HG03442 (cell line): ENCODE data around the gene RFC4.
A peak's percentile ranks its signal among the peaks of the same experiment; 100 is the strongest.
"Not testable (repeated sequence)": the region's sequence is repeated elsewhere in the genome, so short reads cannot be mapped to it uniquely, and the experiment has no call there.

ENCODE experiments used
- ATAC-seq: cut with Tn5 transposase; IDR thresholded peaks from one replicate; pipeline ENCODE4 v1.9.1; 2021; ENCODE audit warnings: mild to moderate bottlenecking, moderate library complexity; ENCODE audit not compliant: unreplicated experiment

The RFC4 gene, protein sequence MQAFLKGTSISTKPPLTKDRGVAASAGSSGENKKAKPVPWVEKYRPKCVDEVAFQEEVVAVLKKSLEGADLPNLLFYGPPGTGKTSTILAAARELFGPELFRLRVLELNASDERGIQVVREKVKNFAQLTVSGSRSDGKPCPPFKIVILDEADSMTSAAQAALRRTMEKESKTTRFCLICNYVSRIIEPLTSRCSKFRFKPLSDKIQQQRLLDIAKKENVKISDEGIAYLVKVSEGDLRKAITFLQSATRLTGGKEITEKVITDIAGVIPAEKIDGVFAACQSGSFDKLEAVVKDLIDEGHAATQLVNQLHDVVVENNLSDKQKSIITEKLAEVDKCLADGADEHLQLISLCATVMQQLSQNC

GRCh38 chr3:186806089-186807055, at the start of gene RFC4:
Gene RFC4, minus strand, starts transcription at chr3:186806482. Its CDS starts 1,769 bp downstream, at chr3:186804713.
- peak; percentile 88 for ATAC-seq

DNA sequence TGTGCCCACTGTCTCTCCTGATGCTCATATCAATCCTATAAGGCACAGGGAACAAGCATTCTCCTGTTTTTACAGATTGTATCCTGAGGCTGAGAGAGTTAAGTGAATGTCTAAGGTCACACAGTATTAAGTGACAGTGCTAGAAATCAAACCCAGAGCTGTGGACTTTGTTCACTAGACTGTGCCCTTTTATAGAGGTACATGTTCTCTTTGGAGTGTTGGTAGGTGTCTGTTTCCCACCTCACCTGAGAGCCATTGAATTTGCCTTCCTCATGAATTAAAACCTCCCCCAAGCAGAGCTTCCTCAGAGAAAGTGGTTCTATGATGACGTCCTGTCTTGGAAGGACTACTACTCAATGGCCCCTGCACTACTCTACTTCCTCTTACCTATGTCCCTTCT, 48.7 kb upstream of the RFC4 start:
- ATAC-seq, result no peak

- no peak for ATAC-seq
Measured at GRCh38 chr3:186854146-186854545, 47.9 kb upstream of the RFC4 start.

DNA sequence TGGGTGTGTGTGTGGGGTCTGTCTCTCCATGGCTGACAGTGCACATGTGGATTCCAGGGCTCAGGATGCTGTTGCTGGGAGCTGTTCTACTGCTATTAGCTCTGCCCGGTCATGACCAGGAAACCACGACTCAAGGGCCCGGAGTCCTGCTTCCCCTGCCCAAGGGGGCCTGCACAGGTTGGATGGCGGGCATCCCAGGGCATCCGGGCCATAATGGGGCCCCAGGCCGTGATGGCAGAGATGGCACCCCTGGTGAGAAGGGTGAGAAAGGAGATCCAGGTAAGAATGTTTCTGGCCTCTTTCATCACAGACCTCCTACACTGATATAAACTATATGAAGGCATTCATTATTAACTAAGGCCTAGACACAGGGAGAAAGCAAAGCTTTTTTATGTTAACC, 46.7 kb upstream of the RFC4 start:
- ATAC-seq, result no peak

- not testable (repeated sequence) for ATAC-seq
Measured at GRCh38 chr3:186851835-186852234, 45.6 kb upstream of the RFC4 start.

DNA sequence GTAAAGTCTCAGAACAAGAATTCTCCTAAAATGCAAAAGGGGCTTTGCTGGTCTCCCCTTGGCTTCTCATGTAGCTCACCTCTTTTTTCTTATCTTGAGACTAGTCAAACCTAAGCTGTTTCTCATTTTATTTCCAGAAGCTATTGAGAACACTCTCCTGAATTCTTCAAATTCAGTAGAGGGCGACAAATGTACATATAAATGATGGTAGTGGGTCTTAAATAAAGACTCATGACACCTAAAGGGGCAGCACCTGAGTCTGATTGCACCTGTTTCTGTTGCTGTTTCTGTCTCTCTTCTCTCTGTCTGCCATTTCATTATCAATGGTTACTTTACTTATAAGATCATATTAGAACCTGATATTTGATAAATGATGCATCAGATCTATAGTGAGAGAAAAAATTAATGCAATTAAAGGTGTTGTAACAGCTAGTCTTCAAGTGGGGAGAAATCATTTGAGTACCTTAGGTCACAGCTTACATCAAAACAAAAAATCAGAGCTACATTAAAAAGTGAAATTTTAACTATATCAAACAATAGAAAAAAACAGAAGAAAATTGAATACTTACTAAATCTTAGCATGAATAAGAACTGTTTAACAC, 43.2 kb upstream of the RFC4 start:
- ATAC-seq, result peak; percentile 52

DNA sequence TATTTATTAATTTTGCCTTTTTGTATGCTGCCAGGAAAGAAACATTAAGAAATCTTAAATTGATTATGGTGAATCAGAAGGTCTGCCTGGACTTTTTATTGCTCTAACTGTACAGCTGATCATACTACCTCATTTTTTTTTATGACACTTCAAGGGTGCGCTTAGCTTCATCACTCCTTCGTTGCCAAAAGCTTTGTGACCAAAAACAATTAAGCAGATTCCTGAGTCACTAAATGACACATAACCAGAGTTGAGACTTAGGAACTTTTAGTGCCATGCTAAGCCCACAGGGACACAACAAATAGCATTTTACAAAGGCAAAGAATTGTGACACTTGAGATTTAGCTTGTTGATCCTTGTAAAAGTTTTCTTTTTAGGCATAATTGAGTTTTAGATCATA, 41.2 kb upstream of the RFC4 start:
- ATAC-seq, result no peak

- no peak for ATAC-seq
Measured at GRCh38 chr3:186845756-186846155, 39.5 kb upstream of the RFC4 start.

DNA sequence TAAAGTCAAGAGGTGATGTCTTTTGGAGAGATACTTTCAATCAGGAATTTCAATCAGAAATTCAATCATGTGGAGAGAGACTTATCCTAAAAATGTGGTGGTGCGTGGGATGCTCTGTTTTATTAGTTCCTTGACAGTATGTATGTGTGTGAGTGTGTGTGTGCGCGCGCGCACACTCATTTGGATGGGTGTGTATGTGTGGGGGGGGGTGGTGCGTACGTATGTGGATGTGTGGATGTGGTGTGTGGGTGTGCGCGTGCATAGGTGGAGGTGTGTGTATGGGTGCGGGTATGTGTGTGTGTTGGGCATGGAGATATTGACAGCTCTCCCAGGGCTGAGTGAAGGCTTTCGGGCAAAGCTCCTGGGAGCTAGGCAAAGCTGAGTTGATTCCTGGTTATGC, 38.6 kb upstream of the RFC4 start:
- ATAC-seq, result no peak

- no peak for ATAC-seq
Measured at GRCh38 chr3:186843039-186843432, 36.8 kb upstream of the RFC4 start.

DNA sequence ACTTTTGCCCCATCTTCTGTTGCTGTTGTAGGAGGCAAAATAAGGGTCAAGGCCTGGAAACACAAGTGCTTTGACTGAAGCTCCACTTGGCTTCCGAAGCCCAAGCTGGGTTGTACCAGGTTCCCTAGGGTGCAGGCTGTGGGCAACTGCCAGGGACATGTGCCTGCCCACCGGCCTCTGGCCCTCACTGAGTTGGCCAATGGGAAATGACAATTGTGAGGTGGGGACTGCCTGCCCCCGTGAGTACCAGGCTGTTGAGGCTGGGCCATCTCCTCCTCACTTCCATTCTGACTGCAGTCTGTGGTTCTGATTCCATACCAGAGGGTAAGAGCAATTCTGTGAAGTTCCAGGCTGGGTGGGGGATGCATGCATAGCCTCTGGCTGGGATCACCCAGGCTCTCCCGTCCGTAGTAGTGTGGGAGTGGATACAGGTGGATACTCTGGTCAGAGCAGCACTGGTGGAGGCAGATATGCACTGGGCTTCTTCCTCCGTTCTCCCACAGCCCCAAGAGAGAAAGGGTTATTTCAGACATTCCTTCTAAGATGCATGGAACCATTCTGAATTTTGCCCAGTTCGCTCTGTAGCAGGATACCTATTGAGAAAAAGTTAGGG, 36.2 kb upstream of the RFC4 start, which contains the start of gene ADIPOQ:
ADIPOQ (plus strand) TSS at position 285 of the 613 bp plus-strand sequence. CDS start 10,349 bp downstream, outside the sequence.
- no peak for ATAC-seq

DNA sequence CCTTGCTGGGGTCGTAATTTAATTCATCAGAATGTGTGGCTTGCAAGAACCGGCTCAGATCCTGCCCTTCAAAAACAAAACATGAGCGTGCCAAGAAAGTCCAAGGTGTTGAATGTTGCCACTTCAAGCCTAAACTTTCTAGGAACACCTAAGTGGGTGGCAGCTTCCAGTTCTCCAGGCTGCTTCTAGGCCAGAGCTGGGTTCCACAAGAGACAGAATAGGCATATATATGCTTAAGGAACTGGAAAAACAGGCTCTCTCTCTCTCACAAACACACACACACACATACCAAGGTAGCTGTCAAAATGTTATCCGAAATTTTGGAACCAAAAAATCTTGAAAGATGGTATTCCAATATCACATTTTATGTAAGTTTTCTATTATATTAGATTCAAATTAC, 35.3 kb upstream of the RFC4 start:
- ATAC-seq, result no peak

GRCh38 chr3:186839874-186840641, 33.8 kb upstream of the RFC4 start:
- no peak for ATAC-seq

GRCh38 chr3:186832276-186832675, 26.0 kb upstream of the RFC4 start:
- ATAC-seq, result no peak

- no peak for ATAC-seq
Measured at GRCh38 chr3:186831798-186832197, 25.5 kb upstream of the RFC4 start.

- ATAC-seq, result no peak
Measured at GRCh38 chr3:186828340-186828739, 22.1 kb upstream of the RFC4 start.

DNA sequence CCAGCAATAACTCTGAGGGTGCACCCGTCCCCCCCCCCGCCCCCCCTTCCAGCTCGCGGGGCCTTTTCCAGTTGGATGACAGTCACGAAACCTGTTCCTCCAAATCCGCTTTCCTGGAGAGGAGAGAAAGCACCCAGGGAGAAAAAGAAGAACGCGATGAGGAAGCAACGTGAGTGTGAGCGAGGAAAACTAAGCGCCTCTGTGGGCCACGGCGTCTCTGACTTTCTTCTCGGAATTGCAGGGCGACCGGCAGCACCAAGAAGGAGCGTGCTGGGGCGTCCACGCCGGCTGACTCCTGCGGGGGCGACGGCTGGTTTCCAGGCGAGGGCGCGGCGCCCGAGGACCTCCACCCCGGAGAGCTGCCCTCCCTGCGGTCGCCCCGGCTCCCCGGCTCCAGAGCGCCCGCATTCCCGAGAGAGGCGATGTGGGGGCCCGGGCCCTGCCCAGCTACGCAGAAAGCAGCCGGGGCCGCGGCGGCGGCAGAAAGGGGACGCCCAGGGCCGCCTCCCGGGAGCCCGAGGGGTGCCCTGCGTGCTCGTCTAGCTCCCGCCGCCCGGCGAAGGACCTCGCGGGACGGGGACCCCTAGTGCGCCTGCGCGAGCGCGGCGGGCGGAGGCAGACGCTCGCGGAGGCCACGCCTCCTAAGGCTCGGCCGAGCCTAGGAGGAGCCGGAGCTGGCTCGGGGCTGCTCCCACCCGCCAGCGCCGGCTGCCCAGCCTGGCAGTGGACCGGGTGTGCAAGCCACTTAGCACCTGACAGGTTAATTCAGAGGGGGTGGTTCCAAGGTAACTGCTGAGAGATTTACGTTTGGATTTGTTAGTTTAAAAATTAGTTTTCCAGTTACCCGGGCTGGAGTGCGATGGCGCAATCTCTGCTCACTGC, 20.9 kb upstream of the RFC4 start:
- ATAC-seq, result peak; percentile 91

DNA sequence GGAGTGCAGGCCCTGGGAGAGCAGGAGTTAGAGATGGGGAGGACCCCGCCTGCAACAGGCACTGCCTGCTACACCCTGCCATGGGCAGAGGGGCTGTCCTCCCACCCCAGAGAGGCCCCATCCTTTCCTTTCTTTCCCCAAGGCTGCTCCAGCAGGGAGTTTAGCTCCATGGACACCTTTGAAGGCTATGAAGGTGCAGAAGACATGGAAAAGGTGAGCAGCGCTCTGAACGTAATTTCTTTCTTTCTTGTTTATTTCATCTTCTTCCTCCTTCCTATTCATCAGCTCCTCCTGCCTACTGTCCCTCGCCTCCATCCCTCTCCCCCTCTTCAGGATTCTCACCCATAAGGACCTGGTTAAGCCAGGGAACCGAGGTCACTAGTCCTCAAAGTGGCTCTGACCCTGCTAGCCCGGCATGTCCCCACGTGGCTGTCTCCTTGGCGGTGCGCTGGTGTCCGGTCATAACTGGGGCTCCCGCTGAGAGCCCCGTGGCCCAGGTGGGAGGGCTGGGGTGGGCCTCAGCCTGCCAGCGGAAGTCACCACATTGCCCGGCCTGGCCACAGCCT, 20.2 kb upstream of the RFC4 start:
- no peak for ATAC-seq

DNA sequence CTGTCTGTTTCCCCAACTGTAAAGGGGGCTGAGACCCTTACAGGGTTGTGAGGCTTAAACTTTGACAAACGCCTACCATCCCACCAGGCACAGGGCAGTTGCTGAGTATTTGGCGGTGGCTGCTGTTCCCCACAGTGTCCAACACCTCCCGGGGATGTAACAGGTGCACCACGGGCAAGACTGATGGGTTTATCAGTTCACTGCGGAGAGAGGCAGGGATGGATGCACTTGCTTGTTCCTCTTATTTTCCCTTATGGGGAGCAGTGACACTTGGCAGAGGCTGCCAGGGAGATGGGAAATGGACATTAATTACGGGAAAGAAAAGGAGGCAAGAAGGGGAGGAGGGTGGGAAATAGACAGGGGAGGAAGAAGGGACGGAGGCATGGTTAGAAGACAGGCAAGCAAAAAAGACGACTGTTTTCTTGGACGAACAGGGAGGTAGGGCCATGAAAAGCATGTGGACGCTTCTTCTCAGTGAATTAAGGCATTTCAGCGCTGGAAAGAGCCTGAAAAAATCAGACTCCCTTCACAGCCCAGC, 19.7 kb upstream of the RFC4 start:
- ATAC-seq, result no peak
